Panc1 (cell line): Measurements from ENCODE around the gene UGGT1. TPM values are rescaled to one million over a fixed set of nuclear protein-coding genes. Genes with fewer than 3 reads are reported as not detected.

Experiments used
- ATAC-seq: fragments of 200-7000 bp; cut with Tn5 transposase; 2 replicates; pipeline ENCODE4 v1.9.1; 2020; ENCODE audit warnings: mild to moderate bottlenecking, moderate library complexity
- BruUV-seq: library from RNA; stranded (reverse); fragments of 400-500 nt; replicated peaks from 2 replicates; lab custom pipeline; 2021; lab: Mats Ljungman, UMichigan
- CTCF ChIA-PET: fragments of 300-600 bp; sonication (Branson Sonifier 250); formaldehyde crosslinking; loops from one replicate; lab custom pipeline; 2022; ENCODE audit warnings: antibody characterized with exemption; lab: Charles Lee
- POLR2A ChIA-PET: fragments of 300-600 bp; sonication (Branson Sonifier 250); formaldehyde crosslinking; loops from one replicate; lab custom pipeline; 2022; ENCODE audit warnings: antibody characterized with exemption; lab: Charles Lee
- DNase-seq: peaks from one replicate; pipeline ENCODE4 v3.0.0-alpha.2; 2010; ENCODE audit warnings: low read depth, low spot score
- H3K27ac ChIP-seq: 2 replicates; pipeline ENCODE4 v1.5.1; 2011; ENCODE audit warnings: mild to moderate bottlenecking, low read length, inconsistent platforms
- H3K27me3 ChIP-seq: fragments of 200-500 bp; sonication (Bioruptor generic); 2 replicates; pipeline ENCODE4 v1.6.0; 2014; ENCODE audit warnings: low read length, inconsistent platforms; ENCODE audit not compliant: control insufficient read depth, insufficient read depth
- H3K36me3 ChIP-seq: fragments of 200-500 bp; sonication (Bioruptor generic); 2 replicates; pipeline ENCODE4 v1.5.1; 2014; ENCODE audit warnings: inconsistent platforms, mild to moderate bottlenecking, low read length, moderate library complexity; ENCODE audit not compliant: control insufficient read depth, insufficient read depth
- H3K4me1 ChIP-seq: 2 replicates; pipeline ENCODE4 v1.5.1; 2011; ENCODE audit warnings: inconsistent platforms, mild to moderate bottlenecking, low read length, moderate library complexity; ENCODE audit not compliant: control insufficient read depth, insufficient read depth
- H3K4me3 ChIP-seq, 2 experiments: 2 replicates each; pipeline ENCODE4 v1.5.1; 2011 to 2012; ENCODE audit warnings: low read depth in 2 of 2, low read length in 2 of 2, mild to moderate bottlenecking in 2 of 2, inconsistent platforms in 1 of 2, moderate library complexity in 1 of 2
- H3K9me3 ChIP-seq: fragments of 200-500 bp; sonication (Bioruptor generic); 2 replicates; pipeline ENCODE4 v1.5.1; 2014; ENCODE audit warnings: low read depth, mild to moderate bottlenecking, inconsistent platforms, low read length, moderate library complexity; ENCODE audit not compliant: control insufficient read depth, insufficient read depth
- POLR2AphosphoS5 ChIP-seq: IDR thresholded peaks from 2 replicates; pipeline ENCODE4 v1.6.1; 2012; ENCODE audit warnings: mild to moderate bottlenecking, low read depth, low read length, moderate library complexity
- REST ChIP-seq, 2 experiments: IDR thresholded peaks; 2 replicates each; pipeline ENCODE4 v1.6.1; 2011 to 2012; ENCODE audit warnings: low read depth in 2 of 2, control low read depth in 1 of 2, low read length in 1 of 2, mild to moderate bottlenecking in 1 of 2, moderate library complexity in 1 of 2; ENCODE audit not compliant: insufficient read depth in 1 of 2
- SIN3A ChIP-seq: IDR thresholded peaks from 2 replicates; pipeline ENCODE4 v1.6.1; 2012; ENCODE audit warnings: low read depth, mild to moderate bottlenecking, low read length, moderate library complexity, borderline replicate concordance; ENCODE audit not compliant: insufficient read depth
- TCF7L2 ChIP-seq: IDR thresholded peaks from 2 replicates; pipeline ENCODE4 v1.6.1; 2011; ENCODE audit warnings: mild to moderate bottlenecking, low read depth, low read length, inconsistent platforms
- in situ Hi-C: cut with HindIII; loops from 2 replicates; pipeline ENCODE4 v1.10.0; 2016; ENCODE audit warnings: low sequenced_read_pairs, low pct_unique_long_range_greater_than_20kb
- intact Hi-C: fragments of 100-400 bp; cut with micrococcal nuclease; formaldehyde crosslinking; loops from one replicate; pipeline ENCODE4 v1.10.0; 2022; ENCODE audit not compliant: unreplicated experiment
- total RNA-seq: library from RNA; stranded (reverse); gene quantifications from one replicate; pipeline ENCODE4 v1.2.1, GENCODE V29; 2021; ENCODE audit not compliant: unreplicated experiment
- TF ChIP-seq, protein P1 (sequence below): fragments of 450-650 bp; IDR thresholded peaks from 2 replicates; pipeline ENCODE4 v1.5.1; 2017; ENCODE audit warnings: mild to moderate bottlenecking

Gene UGGT1
- total RNA-seq, 1 experiment from 2014 or later = 64.2 TPM

DNA sequence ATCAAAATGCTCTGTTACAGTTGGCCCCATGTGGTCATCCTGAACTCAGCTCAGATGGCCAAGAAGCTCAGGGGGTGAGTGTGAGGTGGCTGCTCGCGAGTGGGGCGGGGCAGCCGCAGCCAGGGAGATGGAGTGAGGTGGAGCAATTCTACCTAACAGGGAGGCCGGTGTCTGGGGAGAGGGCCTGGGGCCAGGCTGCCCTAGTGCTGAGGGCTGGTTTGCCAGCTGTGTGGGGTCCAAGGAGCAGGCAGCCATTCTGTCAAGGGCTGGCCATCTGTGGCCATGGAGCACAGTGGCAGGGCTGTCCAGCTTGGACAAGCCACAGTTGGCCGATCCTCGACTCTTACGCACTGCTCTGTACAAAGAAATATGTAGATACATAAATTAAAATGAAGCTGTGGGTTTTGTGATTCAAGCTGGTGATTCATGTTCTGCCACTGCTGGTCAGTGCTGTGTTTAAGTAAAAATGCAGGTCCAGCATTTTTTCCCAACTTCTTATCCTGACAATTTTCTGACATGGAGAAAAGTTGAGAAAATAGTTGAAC, 145.6 kb downstream of the UGGT1 start:
- in situ Hi-C loops (no loop called here), intact Hi-C loops (no loop called here)
- TF ChIP-seq SIN3A (no peak), POLR2AphosphoS5 (no peak), TCF7L2 (no peak), REST (IDR thresholded peaks at IDR 0.05; ENCODE audit: insufficient read depth in 1 of 2, low read depth in 2 of 2, low read length in 1 of 2) (no peak)
- TF ChIP-seq, protein P1, sequence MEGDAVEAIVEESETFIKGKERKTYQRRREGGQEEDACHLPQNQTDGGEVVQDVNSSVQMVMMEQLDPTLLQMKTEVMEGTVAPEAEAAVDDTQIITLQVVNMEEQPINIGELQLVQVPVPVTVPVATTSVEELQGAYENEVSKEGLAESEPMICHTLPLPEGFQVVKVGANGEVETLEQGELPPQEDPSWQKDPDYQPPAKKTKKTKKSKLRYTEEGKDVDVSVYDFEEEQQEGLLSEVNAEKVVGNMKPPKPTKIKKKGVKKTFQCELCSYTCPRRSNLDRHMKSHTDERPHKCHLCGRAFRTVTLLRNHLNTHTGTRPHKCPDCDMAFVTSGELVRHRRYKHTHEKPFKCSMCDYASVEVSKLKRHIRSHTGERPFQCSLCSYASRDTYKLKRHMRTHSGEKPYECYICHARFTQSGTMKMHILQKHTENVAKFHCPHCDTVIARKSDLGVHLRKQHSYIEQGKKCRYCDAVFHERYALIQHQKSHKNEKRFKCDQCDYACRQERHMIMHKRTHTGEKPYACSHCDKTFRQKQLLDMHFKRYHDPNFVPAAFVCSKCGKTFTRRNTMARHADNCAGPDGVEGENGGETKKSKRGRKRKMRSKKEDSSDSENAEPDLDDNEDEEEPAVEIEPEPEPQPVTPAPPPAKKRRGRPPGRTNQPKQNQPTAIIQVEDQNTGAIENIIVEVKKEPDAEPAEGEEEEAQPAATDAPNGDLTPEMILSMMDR = no peak
- 0 out of 2 replicates have a peak, but pooled peaks cover 3% of the 10 kb centered on the region for H3K4me1 ChIP-seq
- BruUV-seq = no TSS peak
- H3K27me3 ChIP-seq = no peaks in the 10 kb centered on the region
- no peak for DNase-seq
- ATAC-seq = no peak
- H3K9me3 ChIP-seq = no peaks in the 10 kb centered on the region
- no peaks in the 10 kb centered on the region for H3K36me3 ChIP-seq
- H3K27ac ChIP-seq = no peak overlapping the region
- no peak overlapping the region for H3K4me3 ChIP-seq
- ChIA-PET CTCF (no interaction called here), POLR2A (no interaction called here)

DNA sequence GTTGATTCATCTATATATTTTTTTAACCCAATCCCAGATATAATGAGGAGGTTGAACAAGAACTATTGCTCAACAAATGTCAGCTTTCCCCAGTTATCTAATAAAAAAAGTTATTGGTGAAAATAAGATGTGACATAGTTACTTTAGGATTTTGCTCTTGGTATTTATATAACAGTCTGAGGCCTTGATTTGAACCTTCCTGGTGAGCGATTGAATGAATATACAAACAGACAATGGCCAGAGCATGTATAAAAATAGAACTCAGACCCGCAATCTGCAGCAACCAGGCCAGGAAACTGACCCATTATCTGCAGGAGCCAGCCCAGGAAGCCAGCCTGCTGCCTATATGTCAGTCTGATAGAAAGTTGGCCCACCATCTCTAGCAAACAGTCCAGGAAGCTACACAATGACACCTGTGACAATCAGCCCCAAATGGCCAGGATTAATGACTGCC, 146.1 kb downstream of the UGGT1 start:
- TF ChIP-seq, protein P1 = no peak
- TF ChIP-seq REST (IDR thresholded peaks at IDR 0.05; ENCODE audit: insufficient read depth in 1 of 2, low read depth in 2 of 2, low read length in 1 of 2) (no peak), TCF7L2 (no peak), POLR2AphosphoS5 (no peak)
- Histone ChIP-seq H3K4me3 (no peak overlapping the region), H3K27me3 (no peaks in the 10 kb centered on the region), H3K4me1 (0 out of 2 replicates have a peak, but pooled peaks cover 3% of the 10 kb centered on the region), H3K9me3 (no peaks in the 10 kb centered on the region), H3K27ac (no peak overlapping the region), H3K36me3 (no peaks in the 10 kb centered on the region)
- DNase-seq (no peak), ATAC-seq (no peak)
- intact Hi-C loops (no loop called here), in situ Hi-C loops (no loop called here)
- ChIA-PET CTCF (no interaction called here), POLR2A (no interaction called here)
- no TSS peak for BruUV-seq
